ENCODE data around the gene LILRA1. TPM values are rescaled to one million over a fixed set of nuclear protein-coding genes. Genes with fewer than 3 reads are reported as not detected.
"Not testable (repeated sequence)": the region's sequence is repeated elsewhere in the genome, so short reads cannot be mapped to it uniquely, and the experiment has no call there.

Gene LILRA1
- total RNA-seq (2013; cell fraction: nucleolus; rRNA removed) = 0.27 and 0.65 TPM in 2 replicates
- total RNA-seq (2014; rRNA removed) (not detected in 2 replicates), total RNA-seq (2014; rRNA removed; fragmentation: Illumina TruSeq; extraction: Trizol) (not detected in 2 replicates), total RNA-seq (2021) (not detected in 2 replicates), polyA plus RNA-seq (2011; rRNA removed) (not detected in 2 replicates), polyA plus RNA-seq (2014; fragmentation: Illumina TruSeq; extraction: Trizol) (0.04 TPM in 1 of 2 replicates, not detected in the other), polyA plus RNA-seq (2014; fragmentation: Nextera tagmentation; extraction: Ambion mirVana) (not detected), polyA plus RNA-seq (2014; rRNA removed) (not detected in 2 replicates), polyA plus RNA-seq (2016; fragmentation: Nextera tagmentation; extraction: Ambion mirVana) (not detected), polyA minus RNA-seq (2011; rRNA and poly(A)+ RNA removed) (not detected in 2 replicates), Bru-seq, nascent RNA (percentile 10 among the genes with signal in this experiment), BruChase-seq, experiment 1, labeled RNA remaining after a 6-hour chase (percentile 5 among the genes with signal in this experiment), BruChase-seq, experiment 2, labeled RNA remaining after a 2-hour chase (percentile 14 among the genes with signal in this experiment)
- polyA plus RNA-seq (2011; ENCODE audit: low read depth) = 0.10 TPM
- 0.03 TPM in 1 of 2 replicates, not detected in the other for polyA plus RNA-seq (2011; cell fraction: cytosol; rRNA removed)
- not detected in 2 replicates for polyA plus RNA-seq (2011; cell fraction: nucleus; rRNA removed)
- 0.16 and 0.21 TPM in 2 replicates for polyA plus RNA-seq (2012)
- polyA minus RNA-seq (2011; cell fraction: cytosol; rRNA and poly(A)+ RNA removed) = not detected in 2 replicates
- polyA minus RNA-seq (2011; cell fraction: nucleus; rRNA and poly(A)+ RNA removed) = not detected in 2 replicates
- long read RNA-seq, experiment 1 = 0 reads
- long read RNA-seq, experiment 2 = 0 reads

DNA sequence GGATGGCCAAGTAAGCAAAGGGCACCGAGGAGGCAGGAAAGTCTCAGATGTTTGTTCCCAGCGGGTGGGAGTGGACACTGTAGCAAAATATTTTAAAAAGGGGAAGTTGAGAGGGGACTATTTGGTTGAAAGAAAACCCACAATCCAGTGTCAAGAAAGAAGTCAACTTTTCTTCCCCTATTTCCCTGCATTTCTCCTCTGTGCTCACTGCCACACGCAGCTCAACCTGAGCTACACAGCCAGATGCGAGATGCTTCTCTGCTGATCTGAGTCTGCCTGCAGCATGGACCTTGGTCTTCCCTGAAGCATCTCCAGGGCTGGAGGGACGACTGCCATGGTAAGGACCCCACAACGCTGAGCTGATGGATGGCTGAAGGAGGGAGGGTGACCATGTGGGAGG lies at the start of gene LILRA1:
TSS of gene LILRA1 (plus strand) at position 188 of the 400 bp plus-strand sequence. CDS start 613 bp downstream, outside the sequence.
- ATAC-seq; H3K9ac ChIP-seq (ENCODE audit: control insufficient read depth, insufficient read depth, low read length); H4K20me1 ChIP-seq (ENCODE audit: control insufficient read depth, insufficient read depth); H3K36me3 ChIP-seq (ENCODE audit: control insufficient read depth in 2 of 2, insufficient read depth in 2 of 2, low read length in 1 of 2); H3K27ac ChIP-seq (ENCODE audit: control insufficient read depth, insufficient read depth); H2AFZ ChIP-seq (ENCODE audit: control insufficient read depth, low read depth, low read length); H3K27me3 ChIP-seq (replicated peaks in 1 of 2; ENCODE audit: control insufficient read depth in 2 of 2, insufficient read depth in 2 of 2, low read length in 1 of 2); BruUV-seq (replicated peaks); H3K4me2 ChIP-seq (ENCODE audit: control insufficient read depth, insufficient read depth); DNase-seq (ENCODE audit: low read depth, low spot score); H3K79me2 ChIP-seq (ENCODE audit: control insufficient read depth, insufficient read depth, low read length); in situ Hi-C loops (cut with MboI); CTCF ChIA-PET; SMC1A ChIA-PET (ENCODE audit: uncharacterized antibody, unreplicated experiment); H3K9me3 ChIP-seq (replicated peaks; ENCODE audit: control insufficient read depth, insufficient read depth, low read length); POLR2A ChIA-PET; intact Hi-C loops (cut with micrococcal nuclease; ENCODE audit: unreplicated experiment); H3K4me1 ChIP-seq (ENCODE audit: control insufficient read depth, insufficient read depth, low read length); H3K4me3 ChIP-seq; RAD21 ChIA-PET (ENCODE audit: unreplicated experiment): not testable (repeated sequence)
- peak; percentile 57 for FAIRE-seq
- 7% methylated on average over 6 of the region's 6 CpGs for WGBS (ENCODE audit: insufficient coverage, insufficient replicate concordance, low lambda C conversion rate, missing lambda C conversion rate)
- TF ChIP-seq SPI1 (IDR thresholded peaks at IDR 0.05; ENCODE audit: borderline replicate concordance, insufficient read depth, low read depth, low read length) = 0 out of 2 replicates have a peak, but pooled peaks have one; percentile 3

DNA sequence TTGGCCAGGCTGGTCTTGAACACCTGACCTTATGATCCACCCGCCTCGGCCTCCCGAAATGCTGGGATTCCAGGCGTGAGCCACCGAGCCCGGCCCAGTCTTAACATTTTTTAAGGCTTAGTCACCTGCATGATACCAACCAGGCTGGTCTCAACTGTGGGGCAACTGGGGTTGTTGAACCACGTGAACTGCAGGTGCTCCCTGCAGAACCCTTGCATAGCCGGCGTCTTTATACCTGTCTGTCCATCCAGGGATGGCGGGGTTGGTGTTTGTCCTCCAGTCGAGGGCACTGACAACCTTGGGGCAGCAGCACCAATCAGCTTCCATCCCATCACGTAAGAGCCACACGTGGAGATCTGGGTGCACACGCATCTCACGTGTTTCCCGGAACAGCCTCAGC lies 44.6 kb upstream of the LILRA1 start:
- 85% methylated on average over 16 of the region's 16 CpGs for WGBS (ENCODE audit: insufficient coverage, insufficient replicate concordance, low lambda C conversion rate, missing lambda C conversion rate)
- no peaks in the 10 kb centered on the region for H3K36me3 ChIP-seq (ENCODE audit: control insufficient read depth in 2 of 2, insufficient read depth in 2 of 2, low read length in 1 of 2)
- RAD21 ChIA-PET (ENCODE audit: unreplicated experiment) = no interaction called here
- H2AFZ ChIP-seq (ENCODE audit: control insufficient read depth, low read depth, low read length) = no peak overlapping the region
- CTCF ChIA-PET = no interaction called here
- H3K4me3 ChIP-seq = no peak overlapping the region
- H3K9me3 ChIP-seq (replicated peaks; ENCODE audit: control insufficient read depth, insufficient read depth, low read length) = no peaks in the 10 kb centered on the region
- intact Hi-C loops (cut with micrococcal nuclease; ENCODE audit: unreplicated experiment) (no loop called here), in situ Hi-C loops (cut with MboI) (no loop called here)
- SMC1A ChIA-PET (ENCODE audit: uncharacterized antibody, unreplicated experiment) = no interaction called here
- H3K4me2 ChIP-seq (ENCODE audit: control insufficient read depth, insufficient read depth) = no peak overlapping the region
- no peak overlapping the region for H3K27ac ChIP-seq (ENCODE audit: control insufficient read depth, insufficient read depth)
- no peak overlapping the region for H3K9ac ChIP-seq (ENCODE audit: control insufficient read depth, insufficient read depth, low read length)
- peaks cover 20% of the 10 kb centered on the region for H3K4me1 ChIP-seq (ENCODE audit: control insufficient read depth, insufficient read depth, low read length)
- H4K20me1 ChIP-seq (ENCODE audit: control insufficient read depth, insufficient read depth) = no peaks in the 10 kb centered on the region
- H3K27me3 ChIP-seq (replicated peaks in 1 of 2; ENCODE audit: control insufficient read depth in 2 of 2, insufficient read depth in 2 of 2, low read length in 1 of 2) = no peaks in the 10 kb centered on the region
- ATAC-seq (no peak), FAIRE-seq (no peak), DNase-seq (ENCODE audit: low read depth, low spot score) (no peak)
- POLR2A ChIA-PET = no interaction called here
- H3K79me2 ChIP-seq (ENCODE audit: control insufficient read depth, insufficient read depth, low read length) = no peaks in the 10 kb centered on the region
- BruUV-seq (replicated peaks) = no TSS peak
- no peak for TF ChIP-seq ZSCAN29 (IDR thresholded peaks at IDR 0.05)
- no peak for TF ChIP-seq IKZF2 (IDR thresholded peaks at IDR 0.05)
- TF ChIP-seq RFX5 (IDR thresholded peaks at IDR 0.05; ENCODE audit: low read depth, low read length) = no peak
- TF ChIP-seq SMAD1 (IDR thresholded peaks at IDR 0.05; ENCODE audit: low read depth, partially characterized antibody) = no peak
- TF ChIP-seq, protein P1, sequence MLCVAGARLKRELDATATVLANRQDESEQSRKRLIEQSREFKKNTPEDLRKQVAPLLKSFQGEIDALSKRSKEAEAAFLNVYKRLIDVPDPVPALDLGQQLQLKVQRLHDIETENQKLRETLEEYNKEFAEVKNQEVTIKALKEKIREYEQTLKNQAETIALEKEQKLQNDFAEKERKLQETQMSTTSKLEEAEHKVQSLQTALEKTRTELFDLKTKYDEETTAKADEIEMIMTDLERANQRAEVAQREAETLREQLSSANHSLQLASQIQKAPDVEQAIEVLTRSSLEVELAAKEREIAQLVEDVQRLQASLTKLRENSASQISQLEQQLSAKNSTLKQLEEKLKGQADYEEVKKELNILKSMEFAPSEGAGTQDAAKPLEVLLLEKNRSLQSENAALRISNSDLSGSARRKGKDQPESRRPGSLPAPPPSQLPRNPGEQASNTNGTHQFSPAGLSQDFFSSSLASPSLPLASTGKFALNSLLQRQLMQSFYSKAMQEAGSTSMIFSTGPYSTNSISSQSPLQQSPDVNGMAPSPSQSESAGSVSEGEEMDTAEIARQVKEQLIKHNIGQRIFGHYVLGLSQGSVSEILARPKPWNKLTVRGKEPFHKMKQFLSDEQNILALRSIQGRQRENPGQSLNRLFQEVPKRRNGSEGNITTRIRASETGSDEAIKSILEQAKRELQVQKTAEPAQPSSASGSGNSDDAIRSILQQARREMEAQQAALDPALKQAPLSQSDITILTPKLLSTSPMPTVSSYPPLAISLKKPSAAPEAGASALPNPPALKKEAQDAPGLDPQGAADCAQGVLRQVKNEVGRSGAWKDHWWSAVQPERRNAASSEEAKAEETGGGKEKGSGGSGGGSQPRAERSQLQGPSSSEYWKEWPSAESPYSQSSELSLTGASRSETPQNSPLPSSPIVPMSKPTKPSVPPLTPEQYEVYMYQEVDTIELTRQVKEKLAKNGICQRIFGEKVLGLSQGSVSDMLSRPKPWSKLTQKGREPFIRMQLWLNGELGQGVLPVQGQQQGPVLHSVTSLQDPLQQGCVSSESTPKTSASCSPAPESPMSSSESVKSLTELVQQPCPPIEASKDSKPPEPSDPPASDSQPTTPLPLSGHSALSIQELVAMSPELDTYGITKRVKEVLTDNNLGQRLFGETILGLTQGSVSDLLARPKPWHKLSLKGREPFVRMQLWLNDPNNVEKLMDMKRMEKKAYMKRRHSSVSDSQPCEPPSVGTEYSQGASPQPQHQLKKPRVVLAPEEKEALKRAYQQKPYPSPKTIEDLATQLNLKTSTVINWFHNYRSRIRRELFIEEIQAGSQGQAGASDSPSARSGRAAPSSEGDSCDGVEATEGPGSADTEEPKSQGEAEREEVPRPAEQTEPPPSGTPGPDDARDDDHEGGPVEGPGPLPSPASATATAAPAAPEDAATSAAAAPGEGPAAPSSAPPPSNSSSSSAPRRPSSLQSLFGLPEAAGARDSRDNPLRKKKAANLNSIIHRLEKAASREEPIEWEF (IDR thresholded peaks at IDR 0.05; ENCODE audit: insufficient replicate concordance, low read depth, low read length) = no peak
- no peak for TF ChIP-seq WRNIP1 (IDR thresholded peaks at IDR 0.05; ENCODE audit: borderline replicate concordance, low read depth, low read length)
- TF ChIP-seq, protein P2, sequence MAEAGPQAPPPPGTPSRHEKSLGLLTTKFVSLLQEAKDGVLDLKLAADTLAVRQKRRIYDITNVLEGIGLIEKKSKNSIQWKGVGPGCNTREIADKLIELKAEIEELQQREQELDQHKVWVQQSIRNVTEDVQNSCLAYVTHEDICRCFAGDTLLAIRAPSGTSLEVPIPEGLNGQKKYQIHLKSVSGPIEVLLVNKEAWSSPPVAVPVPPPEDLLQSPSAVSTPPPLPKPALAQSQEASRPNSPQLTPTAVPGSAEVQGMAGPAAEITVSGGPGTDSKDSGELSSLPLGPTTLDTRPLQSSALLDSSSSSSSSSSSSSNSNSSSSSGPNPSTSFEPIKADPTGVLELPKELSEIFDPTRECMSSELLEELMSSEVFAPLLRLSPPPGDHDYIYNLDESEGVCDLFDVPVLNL (IDR thresholded peaks at IDR 0.05; ENCODE audit: low read depth, low read length) = no peak

Data from GM12878 (cell line).